Endothelial cell of umbilical vein (primary cell): ENCODE measurements around the gene C17orf75. TPM values are rescaled to one million over a fixed set of nuclear protein-coding genes. Genes with fewer than 3 reads are reported as not detected.

Experiments
- BruUV-seq: library from RNA; stranded (reverse); fragments of 400-500 nt; replicated peaks from 2 replicates; lab custom pipeline; 2021; lab: Mats Ljungman, UMichigan
- CTCF ChIA-PET: fragments of 300-600, 350-600 bp; sonication (Branson Sonifier 250); formaldehyde crosslinking; loops from one replicate; lab custom pipeline; 2021; ENCODE audit warnings: antibody characterized with exemption, inconsistent platforms; lab: Charles Lee
- POLR2A ChIA-PET: fragments of 300-600, 350-600 bp; sonication (Branson Sonifier 250); formaldehyde crosslinking; loops from one replicate; lab custom pipeline; 2021; ENCODE audit warnings: antibody characterized with exemption, inconsistent platforms; lab: Charles Lee
- DNase-seq: peaks from one replicate; pipeline ENCODE4 v3.0.0-alpha.2; 2011; ENCODE audit warnings: low read depth, low spot score
- FAIRE-seq: peaks from 2 replicates; lab custom pipeline; 2011; peaks lifted over from hg19 to GRCh38; lab: Jason Lieb, UNC
- H2AFZ ChIP-seq: 2 replicates; pipeline ENCODE4 v1.6.0; 2012; ENCODE audit warnings: low read depth, low read length, control low read depth, inconsistent platforms
- H3K27ac ChIP-seq: 2 replicates; pipeline ENCODE4 v1.5.1; 2011; ENCODE audit warnings: low read depth, mild to moderate bottlenecking, control low read depth, low read length, moderate library complexity; ENCODE audit not compliant: insufficient read depth
- H3K27me3 ChIP-seq, 2 experiments: 2 replicates each; pipeline versions ENCODE4 v1.6.0 to v1.6.1; 2011; ENCODE audit warnings: low read length in 2 of 2, mixed read lengths in 1 of 2; ENCODE audit not compliant: control insufficient read depth in 2 of 2, insufficient read depth in 2 of 2
- H3K36me3 ChIP-seq, 2 experiments: 2 replicates in 1 of 2; 3 replicates in 1 of 2; pipeline ENCODE4 v1.5.1; 2011; ENCODE audit warnings: low read length in 2 of 2, mild to moderate bottlenecking in 1 of 2, moderate library complexity in 1 of 2; ENCODE audit not compliant: control insufficient read depth in 2 of 2, insufficient read depth in 2 of 2; ENCODE audit errors: extremely low read depth in 1 of 2
- H3K4me1 ChIP-seq: 3 replicates; pipeline ENCODE4 v1.5.1; 2011; ENCODE audit warnings: mild to moderate bottlenecking, low read length; ENCODE audit not compliant: control insufficient read depth, insufficient read depth; ENCODE audit errors: extremely low read depth
- H3K4me2 ChIP-seq: 2 replicates; pipeline ENCODE4 v1.6.1; 2011; ENCODE audit warnings: low read length, control low read depth, mixed read lengths; ENCODE audit not compliant: insufficient read depth
- H3K4me3 ChIP-seq, 3 experiments: fragments of 200-600 bp in 1 of 3; sonication (generic), shearing (Covaris generic) in 1 of 3; replicated peaks in 1 of 3; 2 replicates each; pipeline ENCODE4 v1.5.1; 2011 to 2016; ENCODE audit warnings: control low read depth in 3 of 3, low read length in 3 of 3, mild to moderate bottlenecking in 2 of 3, inconsistent platforms in 1 of 3, low read depth in 1 of 3, moderate library complexity in 1 of 3; ENCODE audit not compliant: insufficient read depth in 1 of 3
- H3K79me2 ChIP-seq: 2 replicates; pipeline ENCODE4 v1.6.0; 2012; ENCODE audit warnings: low read length, inconsistent platforms; ENCODE audit not compliant: control insufficient read depth, insufficient read depth
- H3K9ac ChIP-seq: replicated peaks from 2 replicates; pipeline ENCODE3; 2011; ENCODE audit warnings: low read length, control low read depth; ENCODE audit not compliant: insufficient read depth; ENCODE audit errors: extremely low read depth
- H3K9me1 ChIP-seq: replicated peaks from 3 replicates; pipeline ENCODE4 v1.6.0; 2011; ENCODE audit warnings: mild to moderate bottlenecking, low read length; ENCODE audit not compliant: control insufficient read depth, insufficient read depth; ENCODE audit errors: extremely low read depth
- H3K9me3 ChIP-seq: replicated peaks from 2 replicates; pipeline ENCODE4 v1.5.1; 2012; ENCODE audit warnings: low read length, inconsistent platforms; ENCODE audit not compliant: control insufficient read depth, insufficient read depth
- H4K20me1 ChIP-seq: replicated peaks from 2 replicates; pipeline ENCODE3; 2011; ENCODE audit warnings: mild to moderate bottlenecking, low read length; ENCODE audit not compliant: control insufficient read depth, insufficient read depth; ENCODE audit errors: extremely low read depth
- EZH2 ChIP-seq: IDR thresholded peaks from 2 replicates; pipeline ENCODE4 v1.6.1; 2012; ENCODE audit warnings: borderline replicate concordance, low read depth, mild to moderate bottlenecking, moderate library complexity, low read length, inconsistent platforms; ENCODE audit not compliant: severe bottlenecking
- FOS ChIP-seq: IDR thresholded peaks from 2 replicates; pipeline ENCODE4 v1.6.1; 2011; ENCODE audit warnings: mild to moderate bottlenecking, low read length, moderate library complexity, borderline replicate concordance; ENCODE audit not compliant: insufficient read depth
- GATA2 ChIP-seq: IDR thresholded peaks from 2 replicates; pipeline ENCODE4 v1.7.0; 2011; ENCODE audit warnings: low read depth, mild to moderate bottlenecking, moderate library complexity, mixed read lengths, low read length; ENCODE audit not compliant: insufficient read length, insufficient read depth
- JUN ChIP-seq: IDR thresholded peaks from 2 replicates; pipeline ENCODE4 v1.6.1; 2011; ENCODE audit warnings: borderline replicate concordance, low read depth; ENCODE audit not compliant: insufficient read length, insufficient read depth
- MYC ChIP-seq: IDR thresholded peaks from one replicate; pipeline ENCODE4 v1.6.1; 2011; ENCODE audit warnings: mild to moderate bottlenecking, low read depth, low read length
- POLR2A ChIP-seq: IDR thresholded peaks from 2 replicates; pipeline ENCODE4 v1.6.1; 2012; ENCODE audit warnings: low read depth, mild to moderate bottlenecking, control low read depth, low read length
- POLR2AphosphoS5 ChIP-seq: IDR thresholded peaks from 2 replicates; pipeline ENCODE4 v1.6.1; 2012; ENCODE audit warnings: low read depth, mild to moderate bottlenecking, control low read depth, low read length, moderate library complexity; ENCODE audit not compliant: insufficient read depth
- dilution Hi-C: fragments of 300-500 bp; cut with MboI; formaldehyde crosslinking; loops from one replicate; pipeline ENCODE4 v1.15.0; 2019; ENCODE audit warnings: low sequenced_read_pairs; ENCODE audit not compliant: extremely low pct_ligation_motif_present
- intact Hi-C: fragments of 100-400 bp; cut with micrococcal nuclease; formaldehyde crosslinking; loops from one replicate; pipeline ENCODE4 v1.10.0; 2022
- polyA plus RNA-seq, 4 experiments: library from polyadenylated mRNA; depleted of rRNA in 3 of 4; stranded (reverse) in 3 of 4; unstranded in 1 of 4; fragments of >200 nt; gene quantifications; 2 replicates each; pipeline versions ENCODE4 v1.2.1 to v1.2.3, GENCODE V29; 2011 to 2012; ENCODE audit warnings: missing spikeins in 1 of 4
- total RNA-seq: library from RNA; stranded (reverse); gene quantifications from 2 replicates; pipeline ENCODE4 v1.2.3, GENCODE V29; 2021
- TF ChIP-seq, protein P1 (sequence below): IDR thresholded peaks from 2 replicates; pipeline ENCODE4 v1.6.1; 2011; ENCODE audit not compliant: insufficient read depth, insufficient read length
- TF ChIP-seq, protein P2 (sequence below), 2 donors: IDR thresholded peaks; 1 replicate in 1 of 2; 2 replicates in 1 of 2; pipeline ENCODE4 v1.5.1; 2011; ENCODE audit warnings: low read length in 2 of 2, mild to moderate bottlenecking in 2 of 2, moderate library complexity in 2 of 2, control low read depth in 1 of 2, inconsistent platforms in 1 of 2, low read depth in 1 of 2; ENCODE audit not compliant: insufficient read depth in 1 of 2; ENCODE audit errors: extremely low read depth in 1 of 2

Gene C17orf75
- total and polyA plus RNA-seq, 2 donors (not counting 3 experiments of a cell fraction or from before 2014, with no cell fraction given), result 8.8 to 21.5 TPM

DNA sequence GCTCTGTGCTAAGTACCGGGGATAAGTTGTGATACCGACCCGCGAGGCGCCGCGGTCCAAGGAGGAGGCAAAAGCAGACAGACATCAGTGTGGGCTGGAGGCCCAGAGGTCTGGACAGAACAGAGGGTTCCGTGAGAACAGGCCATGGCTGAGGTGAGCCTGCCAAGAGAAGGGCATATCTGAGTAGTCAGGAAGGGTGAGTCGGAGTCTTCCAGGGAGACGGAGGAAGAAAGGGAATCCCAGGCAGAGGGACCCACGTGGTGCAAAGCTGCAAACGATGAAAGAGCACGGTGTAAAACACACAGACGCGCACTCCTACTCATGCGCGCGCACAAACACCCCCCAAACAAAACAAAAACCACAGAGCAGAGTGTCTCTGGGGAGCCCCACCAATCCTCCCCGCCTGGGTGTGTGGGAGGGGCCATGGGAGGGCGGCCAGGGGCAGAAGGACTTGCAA is 58.2 kb downstream of the C17orf75 start:
- Histone ChIP-seq H3K4me2 (no peak overlapping the region), H3K27me3 (peaks cover 0 to 3% of the 10 kb centered on the region in 2 experiments), H3K9me3 (no peaks in the 10 kb centered on the region), H3K27ac (no peak overlapping the region), H4K20me1 (no peaks in the 10 kb centered on the region), H3K4me1 (peaks cover 7% of the 10 kb centered on the region), H3K9me1 (no peaks in the 10 kb centered on the region), H2AFZ (no peak overlapping the region), H3K9ac (no peak overlapping the region), H3K36me3 (no peaks in the 10 kb centered on the region), H3K79me2 (no peaks in the 10 kb centered on the region), H3K4me3 (no peak overlapping the region)
- POLR2A ChIA-PET, result no interaction called here
- intact Hi-C loops (no loop called here), dilution Hi-C loops (no loop called here)
- no peak for TF ChIP-seq POLR2AphosphoS5
- no peak for TF ChIP-seq JUN
- TF ChIP-seq GATA2, result no peak
- no peak for TF ChIP-seq POLR2A
- TF ChIP-seq, protein P1, sequence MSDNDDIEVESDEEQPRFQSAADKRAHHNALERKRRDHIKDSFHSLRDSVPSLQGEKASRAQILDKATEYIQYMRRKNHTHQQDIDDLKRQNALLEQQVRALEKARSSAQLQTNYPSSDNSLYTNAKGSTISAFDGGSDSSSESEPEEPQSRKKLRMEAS, result no peak
- TF ChIP-seq, protein P2, sequence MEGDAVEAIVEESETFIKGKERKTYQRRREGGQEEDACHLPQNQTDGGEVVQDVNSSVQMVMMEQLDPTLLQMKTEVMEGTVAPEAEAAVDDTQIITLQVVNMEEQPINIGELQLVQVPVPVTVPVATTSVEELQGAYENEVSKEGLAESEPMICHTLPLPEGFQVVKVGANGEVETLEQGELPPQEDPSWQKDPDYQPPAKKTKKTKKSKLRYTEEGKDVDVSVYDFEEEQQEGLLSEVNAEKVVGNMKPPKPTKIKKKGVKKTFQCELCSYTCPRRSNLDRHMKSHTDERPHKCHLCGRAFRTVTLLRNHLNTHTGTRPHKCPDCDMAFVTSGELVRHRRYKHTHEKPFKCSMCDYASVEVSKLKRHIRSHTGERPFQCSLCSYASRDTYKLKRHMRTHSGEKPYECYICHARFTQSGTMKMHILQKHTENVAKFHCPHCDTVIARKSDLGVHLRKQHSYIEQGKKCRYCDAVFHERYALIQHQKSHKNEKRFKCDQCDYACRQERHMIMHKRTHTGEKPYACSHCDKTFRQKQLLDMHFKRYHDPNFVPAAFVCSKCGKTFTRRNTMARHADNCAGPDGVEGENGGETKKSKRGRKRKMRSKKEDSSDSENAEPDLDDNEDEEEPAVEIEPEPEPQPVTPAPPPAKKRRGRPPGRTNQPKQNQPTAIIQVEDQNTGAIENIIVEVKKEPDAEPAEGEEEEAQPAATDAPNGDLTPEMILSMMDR (IDR thresholded peaks at IDR 0.05; ENCODE audit: extremely low read depth in 1 of 2, insufficient read depth in 1 of 2, low read depth in 1 of 2, low read length in 2 of 2), result no peak
- TF ChIP-seq EZH2, result no peak
- no peak for TF ChIP-seq FOS
- TF ChIP-seq MYC, result no peak
- no TSS peak for BruUV-seq
- CTCF ChIA-PET, result interaction anchor here (0.7 kb wide), 1 partner anchor 35 kb away, joined by 3 read pairs; no protein-coding TSS in a partner anchor
- no peak for DNase-seq
- FAIRE-seq, result no peak
